ENCODE measurements around the gene SNCG. TPM values are rescaled to one million over a fixed set of nuclear protein-coding genes. Genes with fewer than 3 reads are reported as not detected.

Gene SNCG
- total RNA-seq, 2 experiments from 2014 or later: not detected

DNA sequence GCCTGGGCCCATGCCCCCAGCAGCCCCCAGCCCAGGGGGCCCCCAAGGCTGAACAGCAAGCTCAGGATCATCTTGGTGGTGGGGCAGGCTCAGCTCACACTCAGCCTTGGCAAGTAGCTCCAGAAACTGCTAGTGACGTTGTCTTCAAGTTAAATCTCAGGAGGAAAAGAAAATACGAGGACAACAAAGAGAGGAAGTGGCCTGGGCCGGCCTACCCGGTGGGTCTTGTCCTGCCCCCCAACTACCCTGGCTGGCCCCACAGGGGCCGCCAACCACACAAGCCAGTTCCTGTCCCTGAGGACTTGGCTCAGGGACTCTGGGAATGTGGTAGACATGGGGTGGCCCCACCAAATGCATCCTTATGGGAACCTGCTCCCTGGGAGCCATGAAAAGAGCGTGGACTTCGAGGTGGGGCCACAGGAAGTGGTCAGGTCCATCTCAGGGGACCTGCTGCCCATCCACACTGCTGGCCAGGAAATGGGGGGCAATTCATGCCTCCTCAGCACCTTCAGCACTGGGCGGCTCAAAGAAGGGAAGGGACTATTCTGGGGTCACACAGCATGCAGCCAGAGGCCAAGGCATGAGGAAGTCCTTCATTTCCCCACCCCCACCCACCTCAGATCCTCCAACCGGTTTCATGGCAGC, 806 bp upstream of the SNCG start, which contains the start of gene MMRN2:
TSS of gene MMRN2 (minus strand) at position 145 of the 645 bp plus-strand sequence. CDS start at position 71, 74 bp downstream.
- H3K4me1 Mint-ChIP-seq: peaks cover 3% of the 10 kb centered on the region
- H3K9me3 Mint-ChIP-seq: peaks cover 3% of the 10 kb centered on the region
- DNase-seq: no peak
- no peaks in the 10 kb centered on the region for H3K36me3 Mint-ChIP-seq (ENCODE audit: low read depth)
- H3K4me3 Mint-ChIP-seq: no peak within 1 kb of the TSS
- no peaks in the 10 kb centered on the region for H3K27me3 Mint-ChIP-seq
- no peak within 1 kb of the TSS for H3K27ac Mint-ChIP-seq
- ChIA-PET POLR2A (interaction anchor here (1.0 kb wide), 1 partner anchor 9 kb away, joined by 4 read pairs; no protein-coding TSS in a partner anchor), CTCF (interaction anchor here (1.0 to 1.3 kb wide), 2 partner anchors 9 to 18 kb away, joined by 4 to 8 read pairs; no protein-coding TSS in a partner anchor)

GRCh38 chr10:86958901-86959736, 720 bp downstream of the SNCG start:
- no peaks in the 10 kb centered on the region for H3K9me3 Mint-ChIP-seq
- no peaks in the 10 kb centered on the region for H3K27me3 Mint-ChIP-seq
- DNase-seq: no peak
- H3K36me3 Mint-ChIP-seq (ENCODE audit: low read depth): no peaks in the 10 kb centered on the region
- ChIA-PET CTCF (interaction anchor here (1.0 to 2.0 kb wide), 4 partner anchors 7 to 271 kb away, joined by 4 to 6 read pairs (median 4); no protein-coding TSS in a partner anchor), POLR2A (interaction anchor here (1.8 kb wide), 1 partner anchor 12 kb away, joined by 7 read pairs; no protein-coding TSS in a partner anchor)
- no peak overlapping the region for H3K27ac Mint-ChIP-seq
- peaks cover 3% of the 10 kb centered on the region for H3K4me1 Mint-ChIP-seq
- H3K4me3 Mint-ChIP-seq: no peak overlapping the region

DNA sequence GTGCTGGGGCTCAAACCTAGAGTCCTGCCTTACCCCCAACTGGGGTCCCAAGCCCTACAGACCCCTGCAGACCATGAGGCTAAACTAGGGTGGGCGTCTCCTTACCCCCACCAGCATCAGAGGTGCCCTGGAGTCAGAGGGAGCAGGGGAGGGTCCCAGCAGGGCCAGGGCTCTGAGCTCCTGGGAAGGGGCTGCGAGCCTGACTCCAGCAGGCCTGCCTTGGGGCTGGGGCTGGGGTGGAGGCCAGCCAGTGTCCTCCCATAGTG, 1.3 kb downstream of the SNCG start:
- Mint-ChIP-seq H3K27ac (no peak overlapping the region), H3K4me3 (no peak overlapping the region), H3K9me3 (no peaks in the 10 kb centered on the region), H3K27me3 (no peaks in the 10 kb centered on the region), H3K4me1 (peaks cover 3% of the 10 kb centered on the region), H3K36me3 (ENCODE audit: low read depth) (no peaks in the 10 kb centered on the region)
- POLR2A ChIA-PET: interaction anchor here (0.9 to 1.8 kb wide), 2 partner anchors 9 to 11 kb away, joined by 4 to 7 read pairs; no protein-coding TSS in a partner anchor
- CTCF ChIA-PET: interaction anchor here (1.2 to 2.0 kb wide), 3 partner anchors 10 to 271 kb away, joined by 4 to 6 read pairs (median 4); no protein-coding TSS in a partner anchor
- DNase-seq: no peak

GRCh38 chr10:86960003-86960862, 1.8 kb downstream of the SNCG start:
- Mint-ChIP-seq H3K4me3 (no peak overlapping the region), H3K9me3 (no peaks in the 10 kb centered on the region), H3K4me1 (peaks cover 3% of the 10 kb centered on the region), H3K27me3 (no peaks in the 10 kb centered on the region), H3K36me3 (ENCODE audit: low read depth) (no peaks in the 10 kb centered on the region), H3K27ac (no peak overlapping the region)
- ChIA-PET CTCF (interaction anchor here (0.9 to 2.0 kb wide), 9 partner anchors 9 to 272 kb away, joined by 3 to 12 read pairs (median 4); partner anchors contain the start of gene ADIRF), POLR2A (interaction anchor here (0.9 to 1.1 kb wide), 2 partner anchors 9 kb away, joined by 3 to 4 read pairs; no protein-coding TSS in a partner anchor)
- peak; percentile 62 for DNase-seq

- ChIA-PET POLR2A (interaction anchor here (1.1 kb wide), 1 partner anchor 9 kb away, joined by 3 read pairs; no protein-coding TSS in a partner anchor), CTCF (interaction anchor here (0.9 to 2.0 kb wide), 8 partner anchors 8 to 272 kb away, joined by 3 to 12 read pairs (median 4); partner anchors contain the start of gene ADIRF)
- Mint-ChIP-seq H3K9me3 (no peaks in the 10 kb centered on the region), H3K4me1 (peaks cover 8% of the 10 kb centered on the region), H3K27me3 (no peaks in the 10 kb centered on the region), H3K4me3 (no peak overlapping the region), H3K27ac (no peak overlapping the region), H3K36me3 (ENCODE audit: low read depth) (no peaks in the 10 kb centered on the region)
- no peak for DNase-seq
Measured at GRCh38 chr10:86960863-86961434, 2.5 kb downstream of the SNCG start.

GRCh38 chr10:86961481-86962091, 3.2 kb downstream of the SNCG start:
- Mint-ChIP-seq H3K27ac (no peak overlapping the region), H3K9me3 (no peaks in the 10 kb centered on the region), H3K4me1 (peaks cover 14% of the 10 kb centered on the region), H3K4me3 (no peak overlapping the region), H3K27me3 (no peaks in the 10 kb centered on the region), H3K36me3 (ENCODE audit: low read depth) (no peaks in the 10 kb centered on the region)
- ChIA-PET CTCF (interaction anchor here (0.6 to 2.0 kb wide), 3 partner anchors 8 to 152 kb away, joined by 3 to 12 read pairs (median 6); partner anchors contain the start of gene ADIRF), POLR2A (no interaction called here)
- DNase-seq: no peak

DNA sequence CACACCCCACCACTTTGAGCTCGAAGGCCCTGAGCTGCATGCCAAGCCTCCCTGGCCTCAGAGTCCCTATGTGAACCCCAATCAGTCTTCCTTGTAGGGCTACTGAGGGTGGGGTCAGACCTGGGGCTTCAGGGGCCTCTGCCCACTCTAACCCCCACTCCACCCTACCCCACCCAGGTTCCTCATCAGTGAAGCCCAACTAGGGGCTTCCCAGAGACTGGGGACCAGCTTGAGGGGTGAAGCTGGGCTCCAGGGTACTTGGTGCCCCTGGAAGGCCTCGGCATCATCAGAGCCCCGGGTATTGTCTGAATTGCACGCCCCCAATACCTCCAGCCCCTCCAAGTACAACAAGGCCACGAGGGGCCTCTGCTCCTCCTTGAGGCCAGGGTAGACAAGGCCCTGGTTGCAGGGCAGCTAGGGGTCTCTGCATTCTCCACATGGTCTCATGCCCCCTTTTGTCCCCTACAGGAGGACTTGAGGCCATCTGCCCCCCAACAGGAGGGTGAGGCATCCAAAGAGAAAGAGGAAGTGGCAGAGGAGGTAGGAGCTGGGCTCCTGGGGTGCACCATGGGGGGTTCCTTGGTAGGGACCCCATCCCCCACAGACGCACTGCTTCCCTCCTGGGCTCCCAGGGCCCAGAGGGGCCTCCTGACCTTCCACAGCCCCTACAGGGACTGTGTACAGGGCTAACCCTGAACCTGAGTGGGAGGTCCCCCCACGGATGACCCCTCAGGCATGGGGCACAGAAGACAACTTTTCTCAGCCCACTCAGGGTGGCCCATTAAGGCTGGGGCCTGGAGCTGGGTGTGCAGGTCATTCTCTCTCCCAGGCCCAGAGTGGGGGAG, 4.0 kb downstream of the SNCG start:
- POLR2A ChIA-PET: no interaction called here
- Mint-ChIP-seq H3K4me1 (peaks cover 19% of the 10 kb centered on the region), H3K27ac (no peak overlapping the region), H3K27me3 (no peaks in the 10 kb centered on the region), H3K9me3 (no peaks in the 10 kb centered on the region), H3K4me3 (no peak overlapping the region), H3K36me3 (ENCODE audit: low read depth) (no peaks in the 10 kb centered on the region)
- no peak for DNase-seq
- CTCF ChIA-PET: interaction anchor here (0.6 kb wide), 1 partner anchor 153 kb away, joined by 3 read pairs; no protein-coding TSS in a partner anchor

DNA sequence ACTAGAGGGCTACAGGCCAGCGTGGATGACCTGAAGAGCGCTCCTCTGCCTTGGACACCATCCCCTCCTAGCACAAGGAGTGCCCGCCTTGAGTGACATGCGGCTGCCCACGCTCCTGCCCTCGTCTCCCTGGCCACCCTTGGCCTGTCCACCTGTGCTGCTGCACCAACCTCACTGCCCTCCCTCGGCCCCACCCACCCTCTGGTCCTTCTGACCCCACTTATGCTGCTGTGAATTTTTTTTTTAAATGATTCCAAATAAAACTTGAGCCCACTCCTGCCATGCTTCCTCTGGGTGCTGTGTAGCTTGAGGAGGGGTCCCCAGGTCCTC, 4.5 kb downstream of the SNCG start:
- Mint-ChIP-seq H3K27me3 (peaks cover 5% of the 10 kb centered on the region), H3K4me1 (peaks cover 25% of the 10 kb centered on the region), H3K27ac (no peak overlapping the region), H3K36me3 (ENCODE audit: low read depth) (no peaks in the 10 kb centered on the region), H3K9me3 (no peaks in the 10 kb centered on the region), H3K4me3 (no peak overlapping the region)
- ChIA-PET POLR2A (no interaction called here), CTCF (no interaction called here)
- DNase-seq: no peak

DNA sequence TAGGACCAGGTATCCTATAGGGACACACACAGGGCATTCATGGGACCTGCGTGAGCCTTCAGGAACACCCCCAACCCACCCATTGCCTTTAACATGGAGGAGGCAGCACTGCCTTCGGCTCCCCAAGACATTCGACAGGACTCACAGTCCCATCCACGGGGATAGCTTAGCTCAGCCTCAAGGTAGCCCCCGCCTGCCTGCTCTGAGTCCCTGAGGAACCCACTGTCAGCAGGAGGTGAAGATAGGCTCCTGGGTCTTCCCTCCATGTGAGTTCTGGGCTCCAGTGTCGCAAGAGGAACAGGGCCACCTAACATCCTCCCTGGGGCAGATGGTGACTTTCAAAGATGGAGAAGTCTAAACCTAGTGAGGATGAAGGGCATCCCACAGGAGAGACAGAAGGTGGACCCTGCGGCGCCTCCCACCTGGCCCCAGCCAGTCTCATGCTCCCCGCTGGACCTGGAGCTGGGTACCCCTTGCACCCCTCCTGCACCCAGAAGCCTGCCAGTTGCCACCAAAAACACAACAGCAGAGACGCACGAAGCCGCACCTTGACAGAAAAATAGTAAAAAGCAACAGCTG, 5.0 kb downstream of the SNCG start:
- Mint-ChIP-seq H3K27me3 (peaks cover 5% of the 10 kb centered on the region), H3K9me3 (no peaks in the 10 kb centered on the region), H3K4me3 (no peak overlapping the region), H3K36me3 (ENCODE audit: low read depth) (no peaks in the 10 kb centered on the region), H3K27ac (no peak overlapping the region), H3K4me1 (peaks cover 25% of the 10 kb centered on the region)
- DNase-seq: peak; percentile 8
- ChIA-PET POLR2A (no interaction called here), CTCF (interaction anchor here (0.5 kb wide), 1 partner anchor 29 kb away, joined by 3 read pairs; no protein-coding TSS in a partner anchor)

- no peak overlapping the region for H3K4me3 Mint-ChIP-seq
- peaks cover 9% of the 10 kb centered on the region for H3K27me3 Mint-ChIP-seq
- no peaks in the 10 kb centered on the region for H3K9me3 Mint-ChIP-seq
- peaks cover 25% of the 10 kb centered on the region for H3K4me1 Mint-ChIP-seq
- DNase-seq: peak; percentile 15
- ChIA-PET CTCF (interaction anchor here (0.5 kb wide), 1 partner anchor 30 kb away, joined by 3 read pairs; no protein-coding TSS in a partner anchor), POLR2A (no interaction called here)
- no peaks in the 10 kb centered on the region for H3K36me3 Mint-ChIP-seq (ENCODE audit: low read depth)
- H3K27ac Mint-ChIP-seq: no peak overlapping the region
Measured at GRCh38 chr10:86964061-86964846, 5.9 kb downstream of the SNCG start.
